ENCODE data around the gene LRP1B.

DNA sequence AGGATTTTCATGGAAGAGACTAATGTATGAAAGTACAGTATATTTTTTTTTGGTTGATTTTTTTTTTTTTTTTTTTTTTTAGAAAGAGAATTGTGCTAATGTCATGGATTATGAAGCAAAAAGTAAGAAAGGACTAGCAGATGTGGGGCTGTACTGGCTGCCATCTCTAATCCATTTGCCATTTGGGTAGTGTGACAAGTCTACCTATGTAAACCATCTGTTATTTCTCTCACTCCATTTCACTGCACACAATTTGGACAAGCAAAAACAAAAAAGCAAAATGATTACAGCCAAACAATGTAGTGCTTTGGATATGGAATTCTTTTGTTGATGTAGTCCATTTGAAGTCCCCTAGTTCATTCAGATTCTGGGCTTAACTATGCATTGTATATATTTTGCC, 1355.4 kb downstream of the LRP1B start:
- TF ChIP-seq CTCF (IDR thresholded peaks at IDR 0.05) (no peak), EZH2 (IDR thresholded peaks at IDR 0.05; ENCODE audit: borderline replicate concordance, insufficient read depth, low read depth, low read length, poor library complexity, severe bottlenecking) (no peak)
